GM18907 (cell line): ENCODE data around the gene PRPH.
"Not testable (repeated sequence)": the region's sequence is repeated elsewhere in the genome, so short reads cannot be mapped to it uniquely, and the experiment has no call there.

Experiments
- ATAC-seq: cut with Tn5 transposase; IDR thresholded peaks from one replicate; pipeline ENCODE4 v1.9.1; 2021; ENCODE audit warnings: mild to moderate bottlenecking, moderate library complexity; ENCODE audit not compliant: unreplicated experiment

Gene PRPH

DNA sequence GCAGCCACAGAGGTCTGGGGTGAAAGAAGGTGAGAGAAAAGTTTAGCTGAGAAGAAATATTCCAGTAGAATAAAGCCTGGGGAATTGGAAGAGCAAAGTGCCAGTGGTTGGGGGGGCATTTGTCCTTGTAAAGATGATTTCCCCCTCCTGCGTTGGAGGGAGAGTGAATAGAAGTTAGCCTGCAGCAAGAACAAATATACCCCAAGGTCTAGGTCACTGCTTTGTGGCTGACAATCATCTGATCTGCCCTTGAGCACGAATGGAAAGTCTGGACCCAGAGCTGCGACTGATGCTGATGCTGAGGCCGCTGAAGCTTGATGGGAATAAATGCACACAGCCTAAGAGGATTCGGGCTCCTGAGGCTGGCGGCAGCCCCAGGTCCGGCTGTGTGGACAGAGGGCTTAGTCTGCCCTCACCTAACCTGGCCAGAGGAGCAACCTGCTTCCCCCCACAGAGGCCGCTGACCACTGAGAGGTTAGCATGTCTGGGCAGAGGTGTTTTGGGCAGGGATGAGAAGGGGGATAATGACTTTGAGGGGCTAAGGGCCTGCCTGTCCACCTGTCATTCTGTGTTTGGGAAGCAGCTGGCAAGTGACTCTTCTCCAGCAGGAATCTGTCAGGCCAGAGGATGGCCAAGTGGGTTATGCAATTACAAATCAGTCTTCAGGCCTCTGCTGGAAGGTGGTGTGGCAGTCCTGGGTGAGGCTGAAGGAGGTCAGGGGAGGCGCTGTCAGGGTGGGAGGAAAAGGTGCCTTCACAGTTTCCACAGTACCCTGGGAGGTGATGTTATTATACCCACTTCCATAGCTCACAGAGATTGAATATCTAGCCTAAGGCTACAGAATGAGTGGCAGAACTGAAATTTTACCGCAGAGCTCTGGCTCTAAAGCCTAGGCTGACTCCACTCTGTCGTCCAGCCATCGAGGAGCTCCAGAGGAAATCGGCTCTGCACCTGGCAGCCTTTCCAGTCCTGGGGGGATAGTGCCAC, 18.4 kb upstream of the PRPH start:
- no peak for ATAC-seq

DNA sequence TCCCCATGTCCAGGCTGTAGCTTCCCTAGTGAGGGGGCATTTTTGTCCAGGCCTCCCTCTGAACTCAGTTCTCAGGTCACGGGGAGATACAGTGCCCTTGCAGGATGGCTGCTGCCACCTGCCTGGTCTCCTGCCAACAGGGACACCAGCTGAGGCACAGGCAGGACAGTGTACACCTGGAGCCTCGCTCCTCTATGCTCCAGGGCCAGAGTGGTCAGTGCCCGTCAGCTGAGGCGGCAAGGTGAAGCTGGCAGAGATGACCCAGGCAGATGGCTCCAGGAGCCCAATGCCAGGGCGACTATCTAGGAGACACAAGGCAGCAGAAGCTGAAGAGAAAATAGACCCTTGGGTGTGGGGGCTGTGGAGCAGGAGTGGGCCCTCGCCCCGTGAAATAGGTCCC, 17.5 kb upstream of the PRPH start:
- ATAC-seq, result no peak

DNA sequence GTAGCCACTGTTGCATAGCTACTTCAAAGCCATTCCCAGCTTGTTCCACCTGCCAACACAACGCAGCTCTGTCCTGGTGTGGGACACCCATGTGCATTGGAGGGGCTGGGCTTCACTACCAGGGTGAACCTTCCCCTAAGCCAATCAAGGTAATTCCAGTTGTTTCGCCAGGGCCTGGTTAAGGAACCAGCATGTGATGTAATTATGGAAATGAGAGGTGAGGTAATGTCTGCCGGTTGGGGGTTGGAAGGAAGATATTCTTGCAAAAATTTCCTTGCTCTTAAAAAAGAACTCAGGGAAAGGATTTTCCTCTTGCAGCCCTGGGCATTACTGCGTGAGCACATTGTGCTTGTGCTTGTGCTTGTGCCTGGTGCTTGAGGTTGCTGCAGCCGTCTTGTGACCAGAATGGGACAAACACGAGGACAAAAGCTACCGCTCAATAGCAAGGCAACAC, 15.2 kb upstream of the PRPH start:
- ATAC-seq, result no peak

DNA sequence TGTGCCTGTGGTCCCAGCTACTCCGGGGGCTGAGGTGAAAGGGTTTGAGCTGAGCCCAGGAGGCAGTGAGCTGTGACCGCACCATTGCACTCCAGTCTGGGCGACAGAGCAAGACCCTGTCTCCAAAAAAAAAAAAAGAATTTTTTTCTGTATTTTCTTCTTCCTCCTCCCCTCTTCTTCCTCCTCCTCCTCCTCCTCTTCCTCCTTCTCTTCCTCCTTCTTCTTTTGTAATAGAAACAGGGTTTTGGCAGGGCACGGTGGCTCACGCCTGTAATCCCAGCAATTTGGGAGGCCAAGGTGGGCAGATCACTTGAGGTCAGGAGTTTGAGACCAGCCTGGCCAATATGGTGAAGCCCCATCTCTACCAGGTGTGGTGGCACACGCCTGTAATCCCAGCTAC, 14.4 kb upstream of the PRPH start:
- ATAC-seq, result not testable (repeated sequence)

DNA sequence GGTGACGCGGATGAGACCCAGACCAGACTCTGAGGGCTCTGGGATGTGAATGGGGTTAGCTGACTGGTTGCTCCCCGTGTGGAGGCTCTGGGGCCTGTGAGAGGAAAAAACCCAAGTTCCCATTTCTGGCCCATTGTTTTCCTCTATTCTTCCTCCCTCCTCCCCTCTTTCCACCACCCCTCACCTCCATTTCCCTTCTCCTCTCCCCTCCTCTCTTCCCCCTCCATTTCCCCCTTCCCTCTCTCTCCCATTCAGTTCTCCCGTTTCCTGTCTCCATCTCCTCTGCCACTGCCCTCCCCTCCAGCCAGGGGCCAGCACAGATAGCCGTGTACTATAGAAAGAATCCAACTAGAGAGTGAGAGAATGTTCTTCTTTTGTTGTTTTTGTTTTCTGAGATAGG, 12.6 kb upstream of the PRPH start:
- ATAC-seq, result no peak

DNA sequence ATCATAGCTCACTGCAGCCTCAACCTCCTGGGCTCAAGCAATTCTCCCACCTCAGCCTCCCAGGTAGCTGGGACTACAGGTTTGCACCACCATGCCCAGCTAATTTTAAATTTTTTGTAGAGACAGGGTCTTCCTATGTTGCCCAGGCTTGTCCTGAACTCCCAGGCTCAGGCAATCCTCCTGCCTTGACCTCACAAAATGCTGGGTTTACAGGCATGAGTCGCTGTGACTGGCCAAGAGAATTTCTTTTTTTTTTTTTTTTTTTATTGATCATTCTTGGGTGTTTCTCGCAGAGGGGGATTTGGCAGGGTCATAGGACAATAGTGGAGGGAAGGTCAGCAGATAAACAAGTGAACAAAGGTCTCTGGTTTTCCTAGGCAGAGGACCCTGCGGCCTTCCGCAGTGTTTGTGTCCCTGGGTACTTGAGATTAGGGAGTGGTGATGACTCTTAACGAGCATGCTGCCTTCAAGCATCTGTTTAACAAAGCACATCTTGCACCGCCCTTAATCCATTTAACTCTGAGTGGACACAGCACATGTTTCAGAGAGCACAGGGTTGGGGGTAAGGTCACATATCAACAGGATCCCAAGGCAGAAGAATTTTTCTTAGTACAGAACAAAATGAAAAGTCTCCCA, 12.1 kb upstream of the PRPH start:
- ATAC-seq, result not testable (repeated sequence)

DNA sequence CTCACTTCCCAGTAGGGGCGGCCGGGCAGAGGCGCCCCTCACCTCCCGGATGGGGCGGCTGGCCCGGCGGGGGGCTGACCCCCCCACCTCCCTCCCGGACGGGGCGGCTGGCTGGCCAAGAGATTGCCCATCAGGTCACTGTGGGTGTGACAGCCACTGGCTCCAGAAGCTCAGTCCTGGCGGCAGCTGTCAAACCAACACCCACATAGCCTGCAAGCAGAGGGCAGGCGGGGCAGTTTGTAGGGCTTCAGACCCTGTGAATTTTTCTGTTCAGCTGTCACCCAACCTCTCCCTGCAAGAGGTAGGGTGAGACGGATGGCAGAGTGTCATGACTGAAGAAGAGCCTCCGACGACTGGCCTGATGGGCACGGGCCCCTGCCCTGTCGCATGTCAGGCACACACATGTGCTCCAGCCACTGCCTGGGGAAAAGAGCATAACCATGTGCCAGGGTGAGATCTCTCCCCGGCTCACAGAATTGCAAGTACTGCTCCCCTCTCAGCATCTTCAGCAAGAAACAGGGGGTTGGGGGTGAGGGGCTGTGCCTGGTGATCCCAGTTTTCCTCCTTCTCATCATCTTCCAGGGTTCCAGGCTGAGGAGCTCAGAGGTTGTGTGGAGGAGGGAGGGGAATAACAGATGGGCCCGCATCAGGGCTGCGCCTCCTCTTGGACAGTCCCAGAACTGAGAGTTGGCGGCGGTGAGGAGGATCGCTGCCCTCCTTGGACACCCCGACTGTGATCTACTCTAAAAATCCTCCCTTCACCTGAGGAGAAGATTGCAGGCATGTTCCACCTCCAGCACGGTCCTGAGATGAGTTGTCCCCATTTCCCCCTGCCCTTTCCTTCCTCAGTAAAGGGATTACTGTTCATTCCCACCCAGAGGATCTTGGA, 11.2 kb upstream of the PRPH start:
- ATAC-seq, result no peak

DNA sequence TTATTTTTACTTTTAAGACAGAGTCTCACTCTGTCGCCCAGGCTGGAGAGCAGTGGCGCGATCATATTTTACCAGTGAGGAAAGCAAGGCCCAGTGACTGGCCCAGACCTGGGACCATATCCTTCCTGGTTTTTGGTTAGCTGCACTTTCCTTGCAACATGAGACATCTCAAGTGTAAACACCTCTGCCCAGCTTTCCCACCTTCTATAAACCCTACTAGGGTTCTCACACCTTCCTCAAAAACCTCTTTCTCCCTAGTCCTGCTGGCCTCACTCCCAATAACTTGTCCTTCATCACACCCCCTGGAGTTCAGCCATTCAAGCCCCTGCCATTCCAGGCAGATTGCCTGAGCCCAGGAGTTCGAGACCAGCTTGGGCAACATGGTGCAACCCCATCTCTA, 10.3 kb upstream of the PRPH start:
- ATAC-seq, result no peak

DNA sequence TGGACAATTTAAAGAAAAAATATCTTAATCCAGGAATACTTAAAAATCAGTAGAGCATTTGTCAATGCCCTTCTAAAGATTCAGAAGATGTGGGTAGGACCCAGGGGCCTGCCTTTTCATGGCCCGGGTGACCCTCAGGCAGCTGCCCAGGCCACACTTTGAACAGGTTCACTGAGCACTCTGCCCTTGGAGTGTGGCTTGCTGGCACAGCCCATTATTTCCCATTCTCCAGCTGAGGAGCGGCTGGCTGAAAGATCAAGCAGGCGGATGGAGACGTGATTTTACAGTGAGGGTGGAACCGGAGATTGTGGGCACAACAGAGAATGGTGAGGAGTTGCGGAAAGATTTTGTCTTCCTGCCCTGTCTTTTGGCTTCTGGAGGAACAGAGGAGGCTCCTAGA, 7.1 kb upstream of the PRPH start:
- no peak for ATAC-seq

DNA sequence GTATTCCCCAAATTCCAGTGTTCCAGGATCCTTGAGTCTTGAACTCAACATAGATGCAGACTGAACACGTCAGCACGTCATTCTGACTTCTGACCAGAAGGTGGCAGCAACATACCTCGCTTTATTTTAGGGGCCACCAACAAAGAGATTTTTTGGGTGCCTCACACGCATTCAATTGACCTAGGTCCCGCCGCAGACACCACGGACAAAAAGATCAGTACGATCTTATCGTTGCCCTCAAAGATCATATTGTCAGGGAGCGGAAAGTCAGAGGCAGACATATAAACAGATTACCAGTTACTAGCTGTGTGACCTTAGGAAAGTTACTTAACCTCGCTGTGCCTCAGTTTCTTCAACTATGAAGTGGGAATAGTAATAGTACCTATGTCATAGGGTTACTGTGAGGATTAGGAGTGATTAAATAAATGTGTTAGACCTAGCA, 6.5 kb upstream of the PRPH start:
- no peak for ATAC-seq

DNA sequence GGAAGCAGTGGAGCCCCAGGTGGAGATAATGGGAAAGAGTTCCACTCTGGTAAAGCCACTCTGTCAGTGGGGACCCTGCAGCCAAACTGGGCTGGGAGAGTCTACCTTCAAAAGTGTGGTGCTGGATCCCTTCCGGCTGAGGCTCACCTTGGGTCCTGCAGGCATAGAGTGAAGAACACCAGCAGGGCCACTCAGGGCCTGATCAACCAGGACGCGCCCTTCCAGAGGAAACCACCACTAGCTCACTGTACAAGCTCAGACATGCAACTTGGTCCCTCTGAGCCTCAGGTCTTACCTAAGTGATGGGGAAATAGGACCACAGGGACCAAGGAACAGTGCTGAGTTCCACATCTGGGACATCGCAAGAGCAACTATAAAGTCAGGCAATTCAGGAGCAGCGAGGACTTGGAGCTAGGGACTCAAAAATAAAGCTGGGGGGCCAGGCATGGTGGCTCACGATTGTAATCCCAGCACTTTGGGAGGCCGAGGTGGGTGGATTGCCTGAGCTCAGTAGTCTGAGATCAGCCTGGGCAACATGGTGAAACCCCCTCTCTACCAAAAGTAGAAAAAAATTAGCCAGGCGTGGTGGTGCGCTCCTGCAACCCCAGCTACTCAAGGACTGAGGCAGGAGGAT, 5.9 kb upstream of the PRPH start:
- no peak for ATAC-seq

DNA sequence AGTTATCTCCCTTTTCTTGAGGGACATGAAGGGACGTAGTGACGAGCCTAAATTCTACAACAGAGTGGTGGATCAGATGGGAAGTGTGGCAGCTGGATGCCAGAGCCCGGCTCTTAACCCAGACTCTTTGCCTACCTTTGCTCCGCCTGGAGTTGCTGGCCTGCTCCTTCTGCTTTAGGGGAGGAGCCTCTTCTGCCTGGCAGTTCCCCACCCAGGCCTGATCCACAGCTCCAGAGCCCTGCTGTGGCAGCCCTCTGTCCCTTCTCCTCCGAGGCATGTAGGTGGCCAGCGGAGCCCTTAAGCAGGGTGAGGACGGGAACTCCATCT, 2.3 kb upstream of the PRPH start:
- no peak for ATAC-seq

DNA sequence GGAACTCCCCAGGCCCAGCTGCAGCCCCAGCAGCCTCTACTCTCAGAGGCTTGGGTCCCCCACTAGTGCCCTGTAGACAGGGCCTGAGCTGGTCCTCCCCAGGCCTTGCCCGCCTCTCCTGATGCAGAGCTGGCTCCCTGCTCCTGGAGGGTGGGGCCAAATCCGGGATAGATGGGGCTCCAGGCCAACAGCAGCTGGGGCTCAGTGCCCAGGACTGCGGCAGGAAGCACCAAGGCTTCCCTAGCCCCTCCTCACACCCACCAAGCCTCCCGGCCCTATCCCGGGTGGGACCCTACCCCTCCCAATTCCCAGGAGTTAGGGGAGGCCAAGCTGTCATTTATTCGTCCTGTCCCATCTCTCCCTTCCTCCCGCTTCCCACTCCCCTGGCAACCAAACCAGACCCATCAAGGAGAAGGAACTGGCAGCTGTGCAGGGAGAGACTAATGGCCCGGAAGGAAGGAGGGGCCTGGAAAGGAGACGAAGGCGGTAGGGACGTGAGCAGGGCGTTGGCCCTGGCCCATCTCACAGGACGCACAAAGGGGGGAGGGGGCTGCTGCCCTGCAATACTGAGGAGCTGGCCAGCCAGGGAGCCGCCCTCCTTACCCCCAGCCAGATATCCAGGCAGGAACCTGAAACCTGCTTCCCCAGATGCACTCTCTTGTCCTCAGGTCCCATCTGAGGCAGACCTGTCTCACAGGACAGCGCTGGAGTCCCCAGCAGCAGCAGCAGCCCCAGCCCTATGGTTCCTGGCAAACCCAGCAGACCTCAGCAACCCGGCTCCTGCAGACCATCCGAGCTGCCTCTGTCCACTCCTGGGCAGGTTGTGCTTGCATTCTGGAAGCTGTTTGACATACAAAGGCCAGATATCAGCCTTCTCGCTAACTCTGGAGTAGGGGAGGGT, 1.6 kb upstream of the PRPH start:
- no peak for ATAC-seq

DNA sequence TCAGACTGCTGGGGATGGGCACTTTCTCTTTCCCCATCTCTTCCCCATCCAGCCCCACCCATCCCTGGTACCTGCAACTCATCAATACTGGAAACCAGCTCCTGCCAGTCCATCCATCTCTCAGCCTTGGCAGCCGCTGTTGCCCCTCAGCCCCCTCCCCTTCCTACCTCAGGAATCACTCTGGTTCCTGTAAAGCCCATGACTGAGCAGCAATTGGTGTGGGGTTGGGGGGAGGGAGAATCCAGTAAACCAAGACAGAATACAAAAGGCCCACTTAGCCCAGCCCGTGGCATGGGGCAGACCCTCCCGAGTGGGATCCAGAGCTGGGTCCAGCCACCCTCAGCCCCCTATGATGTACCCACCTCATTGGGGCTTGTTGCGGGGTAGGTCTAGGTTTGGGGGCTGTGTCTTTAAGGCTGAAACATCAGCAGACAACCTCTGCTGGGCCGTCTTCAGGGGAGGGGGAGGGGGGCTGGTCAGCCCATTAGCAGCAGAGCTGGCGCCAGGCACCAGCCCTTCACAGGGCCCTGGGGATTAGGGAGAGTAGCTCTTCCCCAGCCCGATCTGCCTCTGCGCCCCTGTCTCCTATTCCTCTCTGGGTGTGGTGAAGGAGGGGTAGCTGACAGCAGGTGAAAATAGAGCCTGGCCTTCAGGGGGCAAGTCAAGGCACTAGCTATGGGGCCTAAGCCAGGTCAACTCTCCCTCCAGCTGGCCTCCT, 702 bp upstream of the PRPH start:
- no peak for ATAC-seq

DNA sequence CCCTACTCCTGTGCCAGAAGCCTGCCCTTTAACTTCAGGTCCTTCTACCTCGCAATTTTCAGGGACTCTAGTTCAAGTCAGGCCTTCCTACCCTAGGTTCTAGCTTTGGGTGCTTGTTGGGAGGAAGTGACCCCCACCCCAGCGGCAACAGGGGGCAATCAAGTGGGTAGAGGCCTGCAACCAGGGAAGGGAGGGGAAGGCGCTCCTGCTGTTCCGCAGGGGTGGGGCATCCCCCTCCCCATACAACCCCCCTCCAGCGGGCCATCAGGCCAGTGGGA, 204 bp upstream of the PRPH start:
- no peak for ATAC-seq

DNA sequence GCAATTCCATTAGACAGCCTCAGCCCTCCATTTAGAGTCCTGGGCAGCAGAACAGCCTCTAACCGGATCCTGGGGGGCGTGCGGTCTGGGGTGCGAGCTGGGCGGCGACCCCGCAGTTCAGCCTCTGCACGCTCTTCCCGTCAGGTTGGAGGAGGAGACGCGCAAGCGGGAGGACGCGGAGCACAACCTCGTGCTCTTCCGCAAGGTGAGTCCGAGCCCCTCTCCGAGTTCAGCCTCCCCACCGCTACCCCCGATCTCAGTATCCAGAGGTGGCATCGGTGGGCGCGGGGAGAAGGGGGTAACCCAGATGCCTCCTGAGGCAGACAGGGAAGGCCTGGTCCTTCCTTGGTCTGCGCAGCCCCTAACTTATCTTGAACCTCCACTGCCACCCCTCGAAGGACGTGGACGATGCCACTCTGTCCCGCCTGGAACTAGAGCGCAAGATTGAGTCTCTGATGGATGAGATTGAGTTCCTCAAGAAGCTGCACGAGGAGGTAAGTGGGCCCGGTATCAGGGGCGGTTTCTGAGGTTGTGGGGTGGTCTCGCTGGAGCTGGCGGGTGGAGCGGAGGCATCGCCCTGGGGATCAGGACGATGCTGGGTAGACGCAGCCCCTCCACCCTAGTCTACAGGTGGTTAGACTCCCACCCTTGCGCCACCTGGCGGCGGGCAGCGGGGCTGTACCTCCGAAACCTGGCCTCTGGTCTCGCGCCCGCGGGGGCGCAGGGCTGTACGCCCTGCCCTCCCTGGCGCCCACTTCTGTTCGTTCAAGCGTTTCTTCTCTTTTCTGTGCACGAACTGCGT, 1.3 kb downstream of the PRPH start:
- ATAC-seq, result no peak

DNA sequence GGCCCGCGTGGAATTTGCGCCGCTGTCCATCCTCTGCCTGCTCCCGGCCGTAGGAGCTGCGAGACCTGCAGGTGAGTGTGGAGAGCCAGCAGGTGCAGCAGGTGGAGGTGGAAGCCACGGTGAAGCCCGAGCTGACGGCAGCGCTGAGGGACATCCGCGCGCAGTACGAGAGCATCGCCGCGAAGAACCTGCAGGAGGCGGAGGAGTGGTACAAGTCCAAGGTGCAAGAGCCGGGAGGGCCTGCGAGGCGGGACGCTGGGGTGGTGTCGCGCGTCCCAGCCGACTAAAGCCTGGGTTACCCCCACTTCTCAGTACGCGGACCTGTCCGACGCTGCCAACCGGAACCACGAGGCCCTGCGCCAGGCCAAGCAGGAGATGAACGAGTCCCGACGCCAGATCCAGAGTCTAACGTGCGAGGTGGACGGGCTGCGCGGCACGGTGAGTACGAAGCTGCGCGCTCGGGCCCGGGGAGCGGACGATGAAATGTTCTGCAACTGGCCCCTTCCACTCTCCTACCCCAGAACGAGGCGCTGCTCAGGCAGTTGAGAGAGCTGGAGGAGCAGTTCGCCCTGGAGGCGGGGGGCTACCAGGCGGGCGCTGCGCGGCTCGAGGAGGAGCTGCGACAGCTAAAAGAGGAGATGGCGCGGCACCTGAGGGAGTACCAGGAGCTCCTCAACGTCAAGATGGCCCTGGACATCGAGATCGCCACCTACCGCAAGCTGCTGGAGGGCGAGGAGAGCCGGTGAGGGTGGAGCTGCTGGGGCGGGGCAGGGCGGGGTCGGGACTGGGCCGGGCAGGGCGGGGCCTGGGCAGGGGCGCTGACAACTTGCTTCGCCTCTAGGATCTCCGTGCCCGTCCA, 2.1 kb downstream of the PRPH start:
- ATAC-seq, result no peak

DNA sequence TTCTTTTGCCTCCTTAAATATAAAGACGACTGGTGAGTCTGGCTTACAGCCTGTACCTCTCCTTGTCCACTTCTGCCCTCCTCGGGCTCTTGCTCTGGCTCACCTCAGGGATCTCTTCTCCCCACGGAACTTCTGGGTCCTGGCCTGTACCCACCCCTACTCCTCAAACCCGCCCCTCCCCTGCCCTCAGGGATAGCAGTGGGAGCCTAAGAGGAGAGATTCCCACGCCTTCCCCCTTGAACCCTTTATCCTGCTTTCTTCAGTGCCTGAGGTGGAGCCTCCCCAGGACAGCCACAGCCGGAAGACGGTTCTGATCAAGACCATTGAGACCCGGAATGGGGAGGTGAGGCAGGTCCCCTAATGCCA, 2.7 kb downstream of the PRPH start:
- no peak for ATAC-seq
